Right ventricle myocardium inferior (tissue), 1 donor: Measurements from ENCODE around the gene SPIB. TPM values are rescaled to one million over a fixed set of nuclear protein-coding genes. Genes with fewer than 3 reads are reported as not detected.

ENCODE experiments used
- ATAC-seq: fragments of 200-7000 bp; cut with Tn5 transposase; one replicate; pipeline ENCODE4 v1.9.1; 2020; ENCODE audit warnings: mild to moderate bottlenecking, moderate library complexity
- DNase-seq: peaks from one replicate; pipeline ENCODE4 v3.0.0; 2021; ENCODE audit errors: missing footprints
- intact Hi-C: fragments of 100-400 bp; cut with DNase I; formaldehyde crosslinking; loops from one replicate; pipeline ENCODE4 v1.11.0; 2022
- total RNA-seq: library from RNA; stranded (reverse); fragmentation: NEBNext Ultra II Directional; extraction: Animal tissue kit (Norgen Biotek cat#: 25700); gene quantifications from one replicate; pipeline ENCODE4 v1.2.1, GENCODE V29; 2021
- donor health status: DM: no; HTN: yes; CAD: no; lungs with severe emphysema.

The SPIB gene
- total RNA-seq, 1 donor from 2014 or later, result not detected

GRCh38 chr19:50414864-50415660 is 3.7 kb upstream of the SPIB start:
- DNase-seq (peak; percentile 90), ATAC-seq (peak; percentile 65)
- intact Hi-C loops, result loop anchor here (2.0 kb wide), 1 partner anchor 46 kb away; no protein-coding TSS in a partner anchor

DNA sequence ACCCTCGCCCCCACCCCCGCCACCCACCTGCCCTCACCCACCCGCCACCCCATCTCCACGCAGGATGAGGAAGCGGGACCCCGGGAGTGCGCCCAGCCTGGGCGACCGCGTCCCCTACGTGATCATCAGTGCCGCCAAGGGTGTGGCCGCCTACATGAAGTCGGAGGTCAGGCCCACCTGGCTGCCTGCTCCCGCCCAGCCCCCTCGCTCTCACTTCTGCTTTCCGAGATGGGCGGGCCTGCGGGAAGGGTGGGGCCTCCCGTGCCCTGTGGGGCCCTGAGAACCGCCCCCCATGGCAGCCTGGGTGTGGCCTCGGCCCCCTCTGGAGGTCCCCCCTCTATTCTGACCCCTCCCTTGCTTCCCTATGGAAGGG is 3.1 kb upstream of the SPIB start:
- DNase-seq (peak; percentile 80), ATAC-seq (peak; percentile 35)
- intact Hi-C loops, result loop anchor here (2.0 kb wide), 1 partner anchor 47 kb away; no protein-coding TSS in a partner anchor

GRCh38 chr19:50416034-50416977 is 2.4 kb upstream of the SPIB start:
- no peak for ATAC-seq
- intact Hi-C loops, result no loop called here
- DNase-seq, result no peak

GRCh38 chr19:50417111-50418081 is 1.3 kb upstream of the SPIB start:
- intact Hi-C loops, result no loop called here
- DNase-seq, result no peak
- no peak for ATAC-seq

GRCh38 chr19:50419022-50419579 is 363 bp downstream of the SPIB start:
- ATAC-seq (no peak), DNase-seq (no peak)
- intact Hi-C loops, result no loop called here

DNA sequence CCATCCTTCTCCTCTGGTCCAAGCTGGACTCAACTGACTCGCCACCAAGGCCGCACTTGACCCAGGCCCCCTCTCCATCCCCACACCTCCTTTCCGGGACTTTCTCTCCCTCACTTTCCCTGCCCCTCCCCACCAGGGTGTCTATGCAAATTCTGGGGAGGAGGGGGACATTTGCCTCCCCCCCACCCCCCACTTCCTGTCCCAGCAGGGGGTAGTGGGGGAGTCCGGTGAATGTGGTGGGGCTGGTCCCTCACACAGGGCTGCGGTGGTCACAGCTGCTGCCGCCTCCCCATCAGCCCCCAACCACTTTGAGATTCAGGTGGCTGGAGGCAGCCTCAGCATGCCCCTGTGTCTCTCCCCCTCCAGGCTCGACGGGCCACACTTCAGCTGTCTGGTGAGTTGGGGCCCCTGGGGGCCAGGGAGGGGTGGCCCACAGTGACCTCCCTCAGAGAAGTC is 870 bp downstream of the SPIB start:
- ATAC-seq (no peak), DNase-seq (no peak)
- intact Hi-C loops, result no loop called here

- intact Hi-C loops, result no loop called here
- DNase-seq (no peak), ATAC-seq (no peak)
Observed at GRCh38 chr19:50420127-50420526, 1.4 kb downstream of the SPIB start.

- DNase-seq (no peak), ATAC-seq (no peak)
- intact Hi-C loops, result no loop called here
Observed at GRCh38 chr19:50420808-50421207, 2.1 kb downstream of the SPIB start.

GRCh38 chr19:50422397-50423278 is 3.9 kb downstream of the SPIB start:
- ATAC-seq (no peak), DNase-seq (no peak)
- intact Hi-C loops, result no loop called here

DNA sequence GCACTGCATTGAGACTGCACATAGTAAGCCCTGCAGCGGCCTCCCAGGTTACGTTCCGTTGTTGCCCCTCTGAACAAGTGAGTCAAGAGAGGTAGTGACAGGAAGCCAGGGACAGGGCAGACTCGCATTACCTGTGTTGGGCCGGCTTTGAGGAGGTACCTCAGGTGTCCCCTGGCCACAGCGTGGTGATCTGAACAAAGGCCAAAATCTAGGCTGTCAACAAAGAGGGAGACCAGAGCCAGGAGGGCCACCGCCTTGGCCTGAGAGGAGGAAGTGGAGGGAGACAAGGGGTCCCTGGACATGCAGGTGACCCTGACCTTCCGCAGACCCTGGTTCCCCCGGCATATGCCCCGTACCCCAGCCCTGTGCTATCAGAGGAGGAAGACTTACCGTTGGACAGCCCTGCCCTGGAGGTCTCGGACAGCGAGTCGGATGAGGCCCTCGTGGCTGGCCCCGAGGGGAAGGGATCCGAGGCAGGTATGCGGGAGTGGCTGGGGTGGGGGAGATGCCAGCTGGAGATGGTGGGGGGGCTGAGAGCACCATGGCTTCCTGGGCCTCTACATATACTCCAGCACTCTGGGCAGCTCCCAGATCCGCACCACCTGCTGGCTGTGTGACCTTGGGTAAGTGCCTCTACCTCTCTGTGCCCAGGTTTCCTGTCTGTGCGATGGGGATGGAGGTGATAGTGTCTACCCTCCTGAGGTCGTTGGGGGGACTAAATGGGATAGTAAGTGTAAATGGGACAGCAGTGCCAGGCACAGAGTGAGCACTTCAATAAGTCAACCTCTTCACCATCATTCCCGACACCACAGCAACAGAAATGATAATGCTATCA is 4.8 kb downstream of the SPIB start:
- intact Hi-C loops, result no loop called here
- ATAC-seq (no peak), DNase-seq (no peak)

GRCh38 chr19:50425581-50425980 is 6.8 kb downstream of the SPIB start:
- intact Hi-C loops, result no loop called here
- no peak for ATAC-seq
- no peak for DNase-seq

DNA sequence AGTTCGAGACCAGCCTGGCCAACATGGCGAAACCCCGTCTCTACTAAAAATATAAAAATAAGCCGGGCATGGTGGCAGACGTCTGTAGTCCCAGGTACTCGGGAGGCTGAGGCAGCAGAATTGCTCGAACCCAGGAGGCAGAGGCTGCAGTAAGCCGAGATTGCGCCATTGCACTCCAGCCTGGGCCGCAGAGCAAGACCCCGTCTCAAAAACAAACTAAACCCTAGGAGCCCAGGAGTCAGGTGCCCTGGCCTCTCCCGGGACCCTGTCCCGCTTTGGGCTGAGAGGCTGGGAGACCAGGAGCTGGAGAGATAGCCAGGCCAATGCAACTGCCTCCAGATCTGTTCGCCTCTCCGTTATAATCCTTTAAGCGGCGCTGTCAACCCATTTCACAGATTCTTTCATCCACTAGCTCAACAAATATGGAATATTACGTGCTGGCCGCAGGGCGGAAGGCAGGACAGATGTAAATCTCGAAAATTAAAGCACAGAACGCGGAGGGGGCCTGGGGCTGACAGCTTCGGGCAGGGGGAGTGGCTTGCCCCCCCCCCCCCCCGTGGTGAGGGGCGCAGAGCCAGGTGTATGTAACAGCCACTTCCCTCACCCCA is 8.7 kb downstream of the SPIB start:
- DNase-seq, result no peak
- intact Hi-C loops, result no loop called here
- ATAC-seq, result no peak

GRCh38 chr19:50427997-50428425 is 9.3 kb downstream of the SPIB start:
- intact Hi-C loops, result no loop called here
- DNase-seq (peak; percentile 94), ATAC-seq (peak; percentile 62)

DNA sequence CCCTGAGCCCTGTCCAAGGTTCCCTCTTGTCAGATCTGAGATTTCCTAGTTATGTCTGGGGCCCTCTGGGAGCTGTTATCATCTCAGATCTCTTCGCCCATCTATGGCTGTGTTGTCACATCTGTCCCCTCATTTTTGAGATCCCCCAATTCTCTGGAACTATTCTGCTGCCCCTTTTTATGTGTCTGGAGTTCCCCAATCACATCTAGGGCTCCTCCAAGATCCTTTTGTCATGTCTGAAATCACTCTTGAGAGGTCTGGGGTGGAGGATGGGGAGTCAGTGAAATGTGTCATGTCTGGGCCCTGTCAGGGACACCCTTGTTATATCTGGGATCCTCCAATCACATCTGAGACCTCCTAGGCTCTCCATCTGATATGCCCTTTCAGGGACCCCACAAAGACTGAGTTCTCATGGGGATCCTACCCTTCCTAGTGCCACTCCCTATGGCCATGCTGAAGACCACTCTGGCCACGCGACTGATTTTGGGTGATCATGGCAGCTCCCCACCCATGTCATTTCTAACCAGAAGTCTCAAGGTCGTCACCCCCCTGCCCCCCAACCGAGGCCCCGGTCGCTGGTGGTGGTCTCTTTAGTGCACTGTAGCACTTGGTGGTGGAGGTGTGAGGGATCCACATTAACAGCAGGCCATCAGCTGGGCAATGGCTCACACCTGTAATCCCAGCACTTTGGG is 10.2 kb downstream of the SPIB start:
- intact Hi-C loops, result no loop called here
- DNase-seq (no peak), ATAC-seq (no peak)

GRCh38 chr19:50430888-50431342 is 12.2 kb downstream of the SPIB start:
- ATAC-seq, result no peak

More at GRCh38 chr19:50430888-50431342, 12.2 kb downstream of the SPIB start:
- intact Hi-C loops, result loop anchor here (5.0 kb wide), 1 partner anchor 54 kb away; the partner anchor contains the start of gene NR1H2
- DNase-seq, result no peak
